Lower lobe of right lung (tissue), 2 donors: ENCODE results near the gene CAPN15. TPM values are rescaled to one million over a fixed set of nuclear protein-coding genes. Genes with fewer than 3 reads are reported as not detected.

ENCODE experiments used
- ATAC-seq, 2 donors: fragments of 200-7000 bp; cut with Tn5 transposase; one replicate each; pipeline ENCODE4 v1.9.1; 2020 to 2022; ENCODE audit warnings: mild to moderate bottlenecking in 2 of 2, moderate library complexity in 2 of 2
- DNase-seq: peaks from one replicate; pipeline ENCODE4 v3.0.0-alpha.2; 2020
- H3K27ac ChIP-seq: fragments of 200-600 bp; one replicate; pipeline ENCODE4 v1.8.0; 2022
- H3K27me3 ChIP-seq: fragments of 200-600 bp; one replicate; pipeline ENCODE4 v1.8.0; 2022; ENCODE audit warnings: low read depth
- H3K36me3 ChIP-seq: fragments of 200-600 bp; one replicate; pipeline ENCODE4 v1.8.0; 2022; ENCODE audit warnings: mild to moderate bottlenecking
- H3K4me1 ChIP-seq: fragments of 200-600 bp; one replicate; pipeline ENCODE4 v1.8.0; 2022
- H3K4me3 ChIP-seq: fragments of 200-600 bp; one replicate; pipeline ENCODE4 v1.8.0; 2022; ENCODE audit warnings: mild to moderate bottlenecking
- H3K9me3 ChIP-seq: fragments of 200-600 bp; one replicate; pipeline ENCODE4 v1.8.0; 2022
- CTCF ChIP-seq: fragments of 200-600 bp; IDR thresholded peaks from one replicate; pipeline ENCODE4 v1.8.0; 2022; ENCODE audit warnings: antibody characterized with exemption, mild to moderate bottlenecking
- intact Hi-C: fragments of 100-400 bp; cut with DNase I; formaldehyde crosslinking; loops from one replicate; pipeline ENCODE4 v1.11.0; 2022
- total RNA-seq: library from RNA; stranded (reverse); fragmentation: NEBNext Ultra II Directional; extraction: Animal tissue kit (Norgen Biotek cat#: 25700); gene quantifications from one replicate; pipeline ENCODE4 v1.2.1, GENCODE V29; 2021
- donor health status: DM: no; HTN: yes; CAD: no; lungs with severe emphysema.

Gene CAPN15
- total RNA-seq, 1 donor from 2014 or later = 44.3 TPM

GRCh38 chr16:535446-536405, 8.2 kb downstream of the CAPN15 start:
- intact Hi-C loops = no loop called here
- Histone ChIP-seq H3K4me3 (no peak overlapping the region), H3K36me3 (peaks cover 21% of the 10 kb centered on the region), H3K4me1 (peaks cover 7% of the 10 kb centered on the region), H3K27me3 (no peaks in the 10 kb centered on the region), H3K9me3 (no peaks in the 10 kb centered on the region), H3K27ac (no peak overlapping the region)
- TF ChIP-seq CTCF = no peak
- DNase-seq = no peak
- ATAC-seq = peak; percentile 43 to 74

- Histone ChIP-seq H3K27ac (no peak overlapping the region), H3K27me3 (no peaks in the 10 kb centered on the region), H3K4me3 (no peak overlapping the region), H3K4me1 (peaks cover 7% of the 10 kb centered on the region), H3K9me3 (no peaks in the 10 kb centered on the region), H3K36me3 (peaks cover 21% of the 10 kb centered on the region)
- intact Hi-C loops = no loop called here
- ATAC-seq (no peak), DNase-seq (no peak)
- no peak for TF ChIP-seq CTCF
These were observed 9.2 kb downstream of the CAPN15 start for GRCh38 chr16:536746-537145.

GRCh38 chr16:537415-538335, 10.2 kb downstream of the CAPN15 start:
- ATAC-seq (no peak), DNase-seq (no peak)
- intact Hi-C loops = no loop called here
- H3K4me1 ChIP-seq = peaks cover 7% of the 10 kb centered on the region
- H3K4me3 ChIP-seq = no peak overlapping the region
- no peak for TF ChIP-seq CTCF
- H3K27me3 ChIP-seq = no peaks in the 10 kb centered on the region
- H3K27ac ChIP-seq = no peak overlapping the region
- H3K36me3 ChIP-seq = peaks cover 21% of the 10 kb centered on the region
- no peaks in the 10 kb centered on the region for H3K9me3 ChIP-seq

DNA sequence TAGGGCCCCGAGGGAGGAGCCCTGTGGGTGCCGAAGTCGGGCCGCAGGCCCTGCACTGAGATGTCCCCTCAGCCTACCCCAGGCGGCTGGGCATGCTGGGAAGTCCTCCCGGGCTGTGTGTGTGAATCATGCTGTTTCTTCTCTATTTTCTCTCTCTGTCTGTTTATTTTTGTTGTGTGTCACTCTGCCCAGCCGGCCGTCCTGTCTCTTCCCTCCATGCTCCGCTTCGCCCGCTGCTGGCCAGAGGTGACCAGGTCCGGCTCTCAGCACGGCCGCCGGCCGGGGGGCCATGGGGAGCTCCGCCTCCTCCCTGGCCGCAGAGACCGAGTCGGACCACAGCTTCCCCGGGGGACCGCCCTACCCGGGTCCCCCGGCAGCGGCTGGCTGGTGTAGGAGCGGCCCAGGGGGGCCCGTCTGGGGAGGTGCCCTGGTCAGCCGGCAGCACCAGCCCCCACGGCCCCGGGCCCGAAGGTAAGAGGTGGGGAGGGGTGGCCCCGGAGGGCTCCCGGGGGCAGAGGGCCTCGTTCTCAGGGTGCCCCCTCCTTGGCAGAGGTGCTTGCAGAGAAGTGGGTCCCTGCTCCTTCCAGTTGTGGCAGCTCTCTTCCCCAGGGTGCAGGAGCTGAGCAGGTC, 12.5 kb downstream of the CAPN15 start:
- Histone ChIP-seq H3K36me3 (peaks cover 21% of the 10 kb centered on the region), H3K9me3 (no peaks in the 10 kb centered on the region), H3K4me3 (no peak overlapping the region), H3K4me1 (peaks cover 7% of the 10 kb centered on the region), H3K27ac (no peak overlapping the region), H3K27me3 (no peaks in the 10 kb centered on the region)
- intact Hi-C loops = no loop called here
- ATAC-seq (no peak), DNase-seq (no peak)
- TF ChIP-seq CTCF = no peak

DNA sequence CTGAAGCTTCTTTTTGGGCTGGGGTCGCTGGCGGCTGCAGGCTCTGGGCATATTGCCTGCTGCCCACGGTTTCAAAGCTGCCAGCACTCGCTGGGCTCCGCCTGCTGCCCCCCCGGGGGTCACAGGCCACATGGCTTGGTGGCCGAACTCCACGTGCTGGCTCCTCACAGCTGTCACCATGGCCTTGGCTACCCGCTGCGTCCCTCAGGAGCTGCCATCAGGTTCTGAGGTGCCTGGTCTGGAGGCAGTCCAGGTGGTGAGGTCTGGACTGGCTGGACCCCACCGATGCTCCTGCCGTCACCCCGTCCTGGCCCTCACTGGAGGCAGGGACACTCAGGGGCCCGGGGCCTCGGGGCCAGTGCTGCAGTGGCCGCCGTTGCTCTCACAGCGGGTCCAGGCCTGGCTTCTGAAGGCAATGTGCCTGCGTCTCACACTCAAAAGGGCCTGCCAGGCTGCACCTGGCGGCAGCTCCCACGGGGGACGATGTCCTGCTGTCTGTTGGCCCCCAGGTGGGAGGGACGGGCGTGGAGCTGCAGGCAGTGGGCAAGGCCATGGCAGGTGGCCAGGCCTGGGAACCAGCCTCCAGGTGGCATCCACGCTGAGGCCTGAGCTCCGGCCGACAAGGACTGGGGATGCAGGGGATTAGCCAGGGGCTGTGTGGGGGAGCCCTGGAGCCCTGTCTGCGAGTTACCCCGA, 13.3 kb downstream of the CAPN15 start:
- Histone ChIP-seq H3K4me1 (no peaks in the 10 kb centered on the region), H3K27me3 (no peaks in the 10 kb centered on the region), H3K36me3 (peaks cover 21% of the 10 kb centered on the region), H3K4me3 (no peak overlapping the region), H3K27ac (no peak overlapping the region), H3K9me3 (no peaks in the 10 kb centered on the region)
- intact Hi-C loops = no loop called here
- no peak for DNase-seq
- TF ChIP-seq CTCF = no peak
- ATAC-seq = no peak
